GM21529 (cell line): ENCODE data around the gene EHMT1.
A peak's percentile ranks its signal among the peaks of the same experiment; 100 is the strongest.
"Not testable (repeated sequence)": the region's sequence is repeated elsewhere in the genome, so short reads cannot be mapped to it uniquely, and the experiment has no call there.

Experiments used
- ATAC-seq: cut with Tn5 transposase; IDR thresholded peaks from one replicate; pipeline ENCODE4 v1.9.1; 2021; ENCODE audit not compliant: unreplicated experiment

EHMT1 gene

DNA sequence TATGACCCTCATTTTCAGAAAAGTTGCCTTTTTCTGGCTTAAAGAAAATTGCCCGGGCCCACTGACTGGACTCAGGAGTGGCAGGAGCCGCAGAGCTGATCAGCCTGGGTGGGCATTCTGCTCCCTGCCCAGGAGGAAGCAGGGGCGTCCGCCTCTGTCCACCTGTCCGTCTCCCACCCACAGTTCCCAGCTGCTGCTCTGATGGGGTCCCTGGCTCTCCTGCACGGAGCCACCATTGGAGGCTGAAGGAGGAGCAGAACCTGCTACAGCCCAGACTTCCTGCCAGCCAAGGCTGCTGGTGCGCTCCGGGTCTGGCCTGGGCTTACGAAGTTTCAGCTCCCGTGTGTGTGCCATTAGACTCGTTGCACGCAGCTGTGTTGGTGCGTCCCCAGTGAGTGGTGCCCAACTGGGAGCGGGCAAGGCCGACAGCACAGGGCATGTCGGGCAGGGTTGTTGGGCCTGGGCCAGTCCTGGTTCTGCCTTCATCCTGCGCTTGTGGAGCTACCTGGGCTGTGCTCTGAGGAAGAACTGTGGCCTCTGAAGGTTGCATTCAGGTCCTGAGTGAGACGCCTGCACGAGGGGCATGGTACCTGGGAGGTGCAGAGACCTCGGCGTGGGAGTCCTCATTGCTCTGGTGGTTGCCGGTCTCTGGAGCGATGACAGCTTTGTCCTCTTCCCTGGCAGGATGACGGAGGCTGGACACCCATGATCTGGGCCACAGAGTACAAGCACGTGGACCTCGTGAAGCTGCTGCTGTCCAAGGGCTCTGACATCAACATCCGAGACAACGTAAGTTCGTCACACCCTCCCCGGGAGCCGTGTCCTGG lies 181.6 kb downstream of the EHMT1 start:
- no peak for ATAC-seq

DNA sequence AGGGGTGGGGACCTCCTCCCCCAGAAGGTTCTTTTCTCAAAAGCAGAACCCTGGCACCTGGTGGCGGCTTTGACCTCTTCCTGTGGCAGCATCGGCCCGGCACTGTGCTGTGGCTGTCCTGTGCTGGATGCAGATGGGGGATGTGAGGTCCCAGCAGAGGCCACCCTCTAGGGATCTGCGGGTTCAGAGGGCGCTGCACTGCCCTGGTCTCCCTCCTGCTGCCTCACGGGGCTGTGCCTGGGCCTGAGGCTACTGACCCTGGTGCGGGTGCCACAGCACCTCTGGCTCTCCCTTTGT lies 182.2 kb downstream of the EHMT1 start:
- no peak for ATAC-seq

DNA sequence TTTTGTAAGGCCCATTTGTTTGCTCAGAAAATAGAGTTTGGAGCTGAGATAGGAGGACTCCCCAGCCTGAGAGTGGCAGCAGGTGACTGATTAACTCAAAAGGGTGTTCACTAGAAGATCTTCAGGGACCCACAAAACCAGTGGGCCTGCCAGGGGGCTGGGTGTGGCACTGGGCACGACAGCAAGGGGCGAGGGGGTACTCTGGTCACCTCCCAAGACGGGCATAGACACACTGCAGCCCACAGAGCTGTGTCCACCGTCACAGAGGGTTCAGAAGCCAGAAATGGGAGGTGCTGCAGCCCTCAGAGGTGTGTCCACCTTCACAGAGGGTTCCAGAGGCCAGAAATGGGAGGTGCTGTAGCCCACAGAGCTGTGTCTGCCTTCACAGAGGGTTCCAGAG lies 183.2 kb downstream of the EHMT1 start:
- no peak for ATAC-seq

DNA sequence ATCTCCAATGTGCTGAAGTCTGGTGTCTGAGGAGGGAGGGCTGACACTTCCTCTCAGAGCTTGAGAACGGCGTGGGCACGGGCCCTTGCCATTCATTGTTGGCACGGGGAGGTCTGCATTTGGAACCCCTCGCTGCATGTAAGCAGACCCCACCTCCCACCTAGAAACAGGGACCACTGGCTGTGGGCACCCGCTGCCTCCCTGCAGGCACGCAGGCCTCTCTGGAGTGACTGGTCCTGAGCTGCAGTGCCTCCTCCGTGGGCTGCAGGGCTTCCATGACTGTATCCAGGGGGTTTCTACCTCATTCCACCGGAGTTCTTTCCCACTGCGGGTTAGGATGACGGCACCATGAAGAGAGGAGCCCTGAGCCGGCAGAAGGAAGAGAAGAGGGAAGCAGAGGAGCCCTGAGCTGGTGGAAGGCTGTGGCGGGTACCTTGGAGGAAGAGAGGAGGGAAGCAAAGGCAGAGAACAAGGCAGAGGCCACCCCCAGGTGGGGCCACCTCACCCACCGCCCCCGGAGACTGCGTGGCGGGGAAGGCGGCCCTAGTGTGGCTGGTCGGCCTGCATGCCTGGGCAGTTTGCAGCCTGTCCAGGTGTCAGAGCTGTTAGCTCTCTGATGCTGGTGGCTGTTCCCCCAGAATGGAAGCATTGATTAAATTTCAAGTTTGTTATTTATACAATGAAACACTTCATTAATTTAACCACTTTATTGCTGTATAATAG lies 183.9 kb downstream of the EHMT1 start:
- ATAC-seq: no peak

DNA sequence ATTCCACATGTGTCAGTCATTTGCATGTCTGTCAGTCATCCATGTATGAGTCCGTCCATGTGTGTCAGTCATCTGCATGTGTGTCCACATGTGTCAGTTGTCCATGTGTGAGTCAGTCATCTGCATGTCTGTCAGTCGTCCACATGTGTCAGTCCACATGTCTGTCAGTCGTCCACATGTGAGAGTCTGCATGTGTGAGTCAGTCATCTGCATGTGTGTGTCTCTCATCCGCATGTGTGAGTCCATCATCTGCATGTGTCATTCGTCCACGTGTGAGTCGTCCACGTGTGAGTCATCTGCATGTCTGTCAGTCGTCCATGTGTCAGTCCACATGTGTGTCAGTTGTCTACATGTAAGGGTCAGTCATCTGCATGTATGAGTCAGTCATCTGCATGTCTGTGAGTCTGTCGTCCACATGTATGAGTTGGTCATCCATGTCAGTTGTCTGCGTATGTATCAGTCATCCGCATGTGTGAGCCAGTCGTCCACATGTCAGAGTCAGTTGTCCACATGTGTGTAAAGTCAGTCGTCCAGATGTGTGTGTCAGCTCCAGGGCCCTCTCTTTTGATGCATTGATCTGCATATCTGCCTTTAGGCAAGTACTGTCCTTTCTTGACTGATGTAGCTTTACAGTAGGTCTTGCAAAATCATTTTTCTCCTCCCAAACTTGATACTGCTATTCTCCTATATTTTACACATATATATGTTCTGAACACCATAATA lies 186.3 kb downstream of the EHMT1 start:
- ATAC-seq: no peak

DNA sequence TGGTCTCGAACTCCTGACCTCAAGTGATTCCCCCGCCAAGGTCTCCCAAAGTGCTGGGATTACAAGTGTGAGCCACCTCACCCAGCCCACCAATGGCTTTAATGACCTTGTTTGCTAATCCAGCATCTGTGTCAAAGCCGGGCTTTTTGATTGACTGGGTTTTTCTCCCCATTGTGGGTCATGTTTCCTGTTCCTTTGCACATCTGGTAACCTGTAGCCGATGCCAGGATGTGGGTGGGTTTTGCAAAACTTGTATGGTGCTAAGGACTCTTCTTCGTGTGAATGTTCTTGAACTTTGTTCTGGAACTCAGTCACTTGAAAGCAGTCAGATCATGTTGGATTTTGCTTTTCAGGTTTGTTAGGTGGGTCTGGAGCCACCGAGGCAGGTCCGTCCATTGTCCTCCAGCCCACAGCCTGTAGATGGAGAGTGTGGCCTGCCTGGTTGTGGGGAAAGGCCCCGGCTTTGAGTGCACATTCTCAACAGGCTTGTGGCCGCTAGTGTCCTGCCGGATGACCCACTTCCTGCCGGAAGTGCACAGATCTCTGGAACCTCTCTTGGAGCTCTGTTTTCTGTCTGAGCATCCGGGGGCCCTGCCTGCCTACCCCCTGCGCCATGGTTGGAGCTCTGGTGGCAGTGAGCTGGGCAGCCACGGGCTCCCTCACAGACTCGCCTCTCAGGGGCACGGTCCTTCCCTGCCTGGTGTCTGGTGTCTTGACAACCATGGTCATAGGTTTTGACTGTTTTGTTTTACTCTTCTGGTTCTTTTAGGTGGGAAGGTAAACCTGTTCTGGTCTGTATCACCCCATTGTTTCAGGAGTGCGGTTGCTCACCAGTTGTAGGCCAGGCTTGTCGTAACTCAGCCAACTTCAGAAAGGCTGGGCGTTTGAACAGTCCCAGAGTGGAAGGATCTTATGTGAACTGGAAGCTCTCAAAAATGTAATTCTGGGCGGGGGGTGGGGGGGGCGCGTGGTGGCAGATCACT lies 189.2 kb downstream of the EHMT1 start:
- no peak for ATAC-seq

DNA sequence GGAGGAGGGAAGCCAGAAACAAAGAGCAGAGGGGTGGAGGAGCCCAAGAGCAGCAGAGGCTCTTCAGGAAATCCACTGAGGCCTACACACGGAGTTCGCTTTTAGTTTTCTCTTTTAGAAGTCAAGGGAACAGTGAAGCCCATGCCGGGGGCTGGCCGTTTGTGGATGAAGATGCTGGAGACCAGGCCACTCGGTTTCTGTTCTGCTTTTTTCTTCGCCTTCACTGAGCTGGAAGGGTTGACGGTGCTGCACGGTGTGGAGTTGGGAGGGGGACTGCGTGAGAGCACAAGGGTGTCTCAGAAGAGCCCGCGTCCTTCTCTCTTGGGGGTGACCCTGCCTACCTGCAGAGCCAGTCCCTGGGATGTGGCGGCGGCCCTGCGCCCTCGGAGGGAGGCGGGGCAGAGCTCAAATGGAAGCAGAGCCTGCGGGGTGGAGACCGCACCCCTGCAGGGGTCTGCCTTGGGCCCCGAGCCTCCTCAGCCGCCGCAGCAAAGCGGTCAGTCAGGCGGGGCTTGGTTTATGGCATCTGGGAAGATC lies 190.3 kb downstream of the EHMT1 start:
- no peak for ATAC-seq

DNA sequence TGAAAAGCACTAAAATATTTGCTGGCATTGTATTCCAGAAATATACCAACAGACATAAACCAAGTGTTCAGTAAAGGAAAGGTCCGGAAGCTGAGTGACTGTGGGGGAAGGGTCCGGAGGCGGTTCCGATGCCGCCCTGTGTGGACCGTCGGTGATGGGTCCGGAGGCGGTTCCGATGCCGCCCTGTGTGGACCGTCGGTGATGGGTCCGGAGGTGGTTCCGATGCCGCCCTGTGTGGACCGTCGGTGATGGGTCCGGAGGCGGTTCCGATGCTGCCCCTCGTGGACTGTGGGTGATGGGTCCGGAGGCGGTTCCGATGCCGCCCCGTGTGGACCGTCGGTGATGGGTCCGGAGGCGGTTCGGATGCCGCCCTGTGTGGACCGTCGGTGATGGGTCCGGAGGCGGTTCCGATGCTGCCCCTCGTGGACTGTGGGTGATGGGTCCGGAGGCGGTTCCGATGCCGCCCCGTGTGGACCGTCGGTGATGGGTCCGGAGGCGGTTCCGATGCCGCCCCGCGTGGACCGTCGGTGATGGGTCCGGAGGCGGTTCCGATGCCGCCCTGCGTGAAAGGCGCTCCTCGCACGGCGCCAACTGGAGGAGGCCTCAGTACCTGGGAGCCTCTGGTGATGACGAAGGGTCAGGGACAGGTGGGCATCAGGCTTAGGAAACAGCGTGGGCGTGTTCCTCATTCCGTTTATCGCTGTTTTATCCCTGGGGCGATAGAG lies 191.1 kb downstream of the EHMT1 start:
- ATAC-seq: not testable (repeated sequence)

DNA sequence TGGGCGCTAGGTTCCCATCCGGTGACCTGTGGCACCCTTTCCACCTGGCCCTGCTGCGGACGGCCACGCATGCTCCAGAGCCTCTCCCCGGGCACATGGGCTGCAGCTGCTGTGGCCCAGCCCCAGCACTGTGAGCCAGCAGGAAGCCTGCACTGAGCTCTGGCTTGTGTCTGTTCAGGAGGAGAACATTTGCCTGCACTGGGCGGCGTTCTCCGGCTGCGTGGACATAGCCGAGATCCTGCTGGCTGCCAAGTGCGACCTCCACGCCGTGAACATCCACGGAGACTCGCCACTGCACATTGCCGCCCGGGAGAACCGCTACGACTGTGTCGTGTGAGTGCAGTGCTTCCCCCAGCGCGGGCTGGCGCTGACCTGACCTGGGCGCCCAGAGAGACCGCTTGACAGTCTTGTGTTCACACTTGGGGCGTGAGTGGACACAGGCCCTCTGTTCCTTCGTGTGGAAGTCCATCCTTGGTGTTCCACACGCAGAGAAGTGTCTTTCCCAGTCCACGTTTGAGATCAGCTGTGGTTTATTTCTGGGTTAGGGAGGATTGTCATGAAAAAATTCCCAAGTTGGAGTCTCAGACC lies 192.6 kb downstream of the EHMT1 start:
- no peak for ATAC-seq

DNA sequence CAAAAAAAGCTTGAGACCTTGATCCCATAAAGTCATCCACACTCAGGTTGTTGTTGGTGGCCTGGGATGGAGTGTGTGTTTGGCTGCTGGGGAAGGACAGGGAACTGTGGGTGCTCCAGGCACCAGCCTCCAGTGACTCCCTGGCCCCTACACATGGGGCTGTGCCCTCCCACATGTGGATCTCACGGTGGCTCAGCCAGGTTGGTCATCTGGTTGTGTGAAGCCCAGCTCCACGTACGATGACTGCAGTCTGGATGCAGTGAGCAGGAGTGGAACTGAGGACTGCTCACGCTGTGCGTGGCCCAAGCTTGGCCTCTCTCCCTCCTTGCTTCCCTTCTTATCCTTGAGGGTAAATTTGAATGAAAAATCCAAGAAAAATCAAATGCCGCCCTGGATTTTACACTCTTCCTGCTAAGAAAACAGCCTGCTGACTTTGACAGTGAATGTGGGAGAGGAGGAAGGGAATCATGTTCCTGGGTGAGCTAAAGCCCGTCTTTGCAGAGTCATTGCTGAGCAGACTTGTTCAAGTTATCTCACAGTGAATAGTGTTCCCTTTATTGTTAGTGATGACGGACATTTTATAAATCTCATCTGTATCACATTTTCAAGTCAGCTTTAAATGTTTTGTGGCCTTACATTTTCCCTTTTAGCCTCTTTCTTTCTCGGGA lies 193.7 kb downstream of the EHMT1 start:
- ATAC-seq: no peak

DNA sequence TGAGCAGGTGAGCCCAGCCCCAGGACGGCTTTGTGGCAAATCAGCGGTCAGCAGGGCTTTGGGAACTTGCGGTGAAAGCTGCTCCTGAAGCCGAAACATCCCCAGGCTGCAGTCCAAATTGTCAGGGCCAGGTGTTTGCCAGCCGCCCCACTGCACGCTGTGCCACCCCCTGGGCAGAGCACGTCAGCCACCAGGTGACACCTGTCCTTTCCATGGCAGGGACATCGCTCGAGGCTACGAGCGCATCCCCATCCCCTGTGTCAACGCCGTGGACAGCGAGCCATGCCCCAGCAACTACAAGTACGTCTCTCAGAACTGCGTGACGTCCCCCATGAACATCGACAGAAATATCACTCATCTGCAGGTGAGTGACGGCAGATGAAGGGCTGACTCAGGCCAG lies 194.4 kb downstream of the EHMT1 start:
- no peak for ATAC-seq

DNA sequence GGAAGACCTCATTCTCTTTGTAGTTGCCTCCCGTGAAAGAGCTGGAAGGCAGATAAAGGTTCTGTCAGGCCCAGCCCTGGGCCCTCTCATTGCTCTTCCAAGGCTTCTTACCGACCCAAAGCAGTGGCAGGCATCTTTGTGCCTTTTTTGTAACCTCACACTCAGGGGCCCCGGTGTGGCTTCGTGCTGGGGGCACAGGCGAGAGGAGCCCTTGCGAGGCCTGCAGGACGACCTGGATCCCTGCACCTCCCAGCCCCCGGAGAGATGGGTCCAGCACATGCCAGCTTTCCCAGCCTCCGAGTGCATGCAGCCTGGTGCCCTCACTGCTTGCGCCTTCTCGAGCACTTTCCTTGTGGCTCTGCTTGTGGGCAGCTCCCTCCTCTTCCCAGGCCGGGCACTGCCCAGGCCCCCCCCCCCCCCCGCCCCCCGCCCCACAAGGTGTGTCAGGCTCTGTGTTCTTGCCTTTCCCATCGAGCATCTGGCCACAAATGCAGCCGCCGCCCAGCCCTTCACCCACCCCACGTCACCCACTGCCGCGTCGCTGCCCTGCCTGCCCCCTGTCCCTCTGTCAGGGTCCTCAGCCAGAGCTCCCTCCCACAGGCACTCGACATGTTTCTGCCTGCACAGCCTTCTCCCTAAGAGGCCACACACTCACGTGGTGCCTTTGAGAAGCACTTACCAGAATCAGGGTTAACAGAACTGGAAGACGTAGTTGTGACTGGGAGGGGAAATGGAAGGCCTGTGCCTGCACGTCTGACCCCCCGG lies 195.0 kb downstream of the EHMT1 start:
- ATAC-seq: no peak

DNA sequence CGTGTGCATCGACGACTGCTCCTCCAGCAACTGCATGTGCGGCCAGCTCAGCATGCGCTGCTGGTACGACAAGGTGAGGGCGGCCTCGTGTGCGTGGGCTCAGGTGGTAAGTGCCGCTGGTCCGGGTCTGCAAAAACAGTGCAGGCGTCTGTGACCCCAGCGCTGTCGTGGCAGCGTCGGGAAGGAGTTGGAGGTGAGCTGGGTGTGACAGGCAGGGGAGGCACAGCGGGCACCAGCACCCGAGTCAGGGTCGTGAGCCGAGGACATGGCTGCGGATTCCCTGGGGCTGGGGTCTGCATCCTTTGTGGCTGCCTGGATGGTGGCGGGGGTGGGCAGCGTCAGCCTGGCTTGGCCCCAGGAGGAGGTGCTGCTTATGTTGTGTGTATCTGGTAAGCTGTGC lies 195.6 kb downstream of the EHMT1 start:
- ATAC-seq: no peak

DNA sequence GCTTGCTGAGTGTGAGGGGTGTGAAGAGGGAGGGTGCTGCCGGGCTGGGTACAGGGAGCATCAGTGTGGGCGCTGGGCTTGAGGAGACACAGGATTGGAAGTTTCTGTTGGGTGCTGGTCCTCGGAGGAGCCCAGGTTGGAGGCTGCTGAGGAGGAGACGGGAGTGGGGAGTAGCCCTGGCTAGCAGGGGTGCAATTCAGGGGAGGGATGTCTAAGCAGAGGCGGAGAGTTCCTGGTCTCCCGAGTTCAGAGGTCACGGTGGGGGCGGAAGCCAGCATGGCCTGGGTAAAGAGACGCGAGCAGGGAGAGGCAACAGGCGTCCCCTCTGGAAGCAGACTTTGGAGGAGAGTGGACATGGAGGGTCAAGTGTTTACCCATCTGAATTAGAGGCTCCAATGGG lies 196.0 kb downstream of the EHMT1 start:
- no peak for ATAC-seq

DNA sequence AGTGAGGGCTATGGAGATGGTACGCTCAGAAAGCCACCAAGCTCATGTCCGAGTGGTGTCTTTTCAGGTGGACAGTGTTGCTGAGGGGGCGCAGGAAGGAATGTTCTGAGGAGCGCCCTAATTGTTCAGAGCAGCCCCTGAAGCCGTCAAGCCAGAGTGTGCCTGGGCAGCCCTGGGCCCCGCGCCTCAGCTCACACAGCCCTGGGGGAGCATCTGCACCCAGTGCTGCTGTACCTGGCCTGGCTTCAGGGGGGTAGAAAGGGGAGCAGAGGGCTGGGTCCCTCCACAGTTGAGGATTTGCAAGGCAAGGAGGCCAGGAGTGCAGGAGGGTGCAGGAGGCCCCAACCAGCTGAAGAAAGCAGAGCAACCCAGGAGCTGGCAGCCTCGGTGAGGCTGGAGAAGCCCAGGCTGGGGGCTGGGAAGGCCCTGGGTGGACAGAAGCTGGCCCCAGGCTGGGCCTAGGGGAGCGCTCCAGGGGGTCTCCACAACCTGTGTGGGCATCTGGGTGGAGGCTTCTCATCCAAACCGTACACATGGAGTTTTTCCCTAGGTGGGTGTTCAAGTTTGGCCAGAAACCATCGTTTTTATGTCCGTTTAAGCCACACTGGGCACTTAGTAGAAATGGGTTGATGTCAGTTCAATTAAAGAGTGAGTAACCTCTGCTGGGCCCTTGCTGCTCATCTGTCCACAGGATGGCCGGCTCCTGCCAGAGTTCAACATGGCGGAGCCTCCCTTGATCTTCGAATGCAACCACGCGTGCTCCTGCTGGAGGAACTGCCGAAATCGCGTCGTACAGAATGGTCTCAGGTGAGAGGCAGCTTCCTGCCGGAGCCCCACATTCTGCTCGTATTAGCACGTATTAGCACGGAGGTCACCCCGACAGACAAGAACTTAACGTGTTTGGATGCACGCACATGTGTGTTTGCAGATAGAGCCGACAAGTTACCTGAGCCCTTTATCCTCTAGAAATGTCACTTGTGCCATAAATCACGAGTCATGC lies 196.8 kb downstream of the EHMT1 start:
- ATAC-seq: no peak

DNA sequence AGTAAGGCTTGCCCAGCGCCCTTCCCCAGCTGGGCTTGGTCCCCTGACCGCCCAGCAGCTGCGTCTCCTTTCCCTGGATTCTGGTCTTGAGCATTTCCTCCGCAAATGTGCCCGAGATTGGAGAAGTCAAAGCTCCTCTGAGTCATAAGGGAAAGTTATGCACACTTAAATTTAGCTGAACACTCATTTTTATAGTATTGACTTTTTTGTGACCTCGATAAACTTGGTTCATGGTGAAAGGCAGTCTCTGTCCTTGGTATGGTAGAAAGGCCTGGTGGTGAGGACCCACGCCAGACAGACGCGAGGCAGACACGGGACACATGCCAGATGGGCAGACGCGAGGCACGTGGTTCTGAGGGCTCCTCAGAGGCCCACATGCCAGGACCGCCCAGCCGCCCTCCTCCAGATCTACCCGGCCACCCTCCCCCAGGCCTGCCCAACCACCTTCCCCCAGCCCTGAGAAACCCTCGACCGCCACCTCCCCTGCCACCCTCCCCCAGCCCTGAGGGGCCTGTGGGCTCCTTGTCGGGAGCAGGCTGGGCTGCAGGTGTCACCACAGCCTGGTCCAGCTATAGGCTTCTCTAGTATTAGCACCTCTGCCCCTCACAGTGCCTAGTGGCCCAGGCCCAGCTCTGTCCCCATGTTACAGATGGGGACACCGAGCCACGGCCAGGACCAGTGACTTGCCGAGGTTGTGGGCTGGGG lies 197.9 kb downstream of the EHMT1 start:
- ATAC-seq: peak; percentile 64
